GM12872 (cell line): Measurements from ENCODE around the gene ABCA7.

Source experiments
- CTCF ChIP-seq: IDR thresholded peaks from 3 replicates; pipeline ENCODE4 v1.5.1; 2011; ENCODE audit warnings: low read depth, mild to moderate bottlenecking, low read length, moderate library complexity; ENCODE audit not compliant: insufficient read depth

The ABCA7 gene

DNA sequence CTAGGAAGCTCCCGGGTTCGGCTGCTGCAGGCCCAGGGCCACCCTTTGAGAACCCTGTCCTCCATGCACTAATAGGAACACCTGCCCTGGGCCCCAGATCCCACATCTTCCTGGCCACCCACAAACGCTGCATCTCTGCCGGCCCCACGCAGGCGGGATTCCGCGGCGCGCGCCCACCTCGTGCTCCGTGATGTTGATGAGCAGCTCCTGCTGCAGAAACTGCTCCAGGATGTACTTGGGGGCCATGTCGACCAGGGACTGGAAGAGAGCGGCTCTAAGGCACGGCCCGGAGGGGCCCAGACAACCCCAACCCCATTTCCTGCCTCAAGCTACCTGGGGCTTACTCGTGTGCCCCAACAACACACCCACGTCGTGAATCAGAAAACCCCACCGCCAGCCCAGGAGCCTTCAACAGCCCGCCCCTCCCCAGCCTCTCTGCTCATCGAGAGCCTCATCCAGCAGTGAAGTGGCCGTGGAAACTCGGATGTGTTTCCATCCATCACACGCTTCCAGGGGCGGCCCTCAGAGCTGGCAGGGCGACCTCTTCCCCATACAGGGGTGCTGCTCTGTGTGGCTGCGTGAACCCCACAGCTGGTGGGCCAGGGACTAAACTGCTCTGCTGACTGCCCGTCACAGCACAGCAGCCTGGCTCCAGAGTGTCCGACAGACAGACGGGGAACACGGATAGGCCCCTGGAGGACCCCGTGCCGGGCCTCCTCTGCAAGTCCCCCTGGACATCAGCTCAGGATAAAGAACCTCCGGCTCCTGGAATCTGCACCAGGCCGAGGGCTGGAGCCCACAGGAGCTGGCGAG is 51.0 kb downstream of the ABCA7 start:
- no peak for TF ChIP-seq CTCF

- no peak for TF ChIP-seq CTCF
Observed at GRCh38 chr19:1091544-1092175, 51.8 kb downstream of the ABCA7 start.

- TF ChIP-seq CTCF, result no peak
Observed at GRCh38 chr19:1093330-1093729, 53.4 kb downstream of the ABCA7 start.

- TF ChIP-seq CTCF, result no peak
Observed at GRCh38 chr19:1093811-1094553, 54.1 kb downstream of the ABCA7 start.

GRCh38 chr19:1094655-1094977 is 54.7 kb downstream of the ABCA7 start:
- TF ChIP-seq CTCF, result no peak

GRCh38 chr19:1094978-1095701 is 55.2 kb downstream of the ABCA7 start, which contains the start of gene POLR2E:
TSS of gene POLR2E (minus strand) at chr19:1095375. CDS start at chr19:1095315, 60 bp downstream.
- TF ChIP-seq CTCF, result no peak

- no peak for TF ChIP-seq CTCF
Observed at GRCh38 chr19:1097810-1098176, 57.9 kb downstream of the ABCA7 start.
